Measurements from ENCODE around the gene RIC8B.

DNA sequence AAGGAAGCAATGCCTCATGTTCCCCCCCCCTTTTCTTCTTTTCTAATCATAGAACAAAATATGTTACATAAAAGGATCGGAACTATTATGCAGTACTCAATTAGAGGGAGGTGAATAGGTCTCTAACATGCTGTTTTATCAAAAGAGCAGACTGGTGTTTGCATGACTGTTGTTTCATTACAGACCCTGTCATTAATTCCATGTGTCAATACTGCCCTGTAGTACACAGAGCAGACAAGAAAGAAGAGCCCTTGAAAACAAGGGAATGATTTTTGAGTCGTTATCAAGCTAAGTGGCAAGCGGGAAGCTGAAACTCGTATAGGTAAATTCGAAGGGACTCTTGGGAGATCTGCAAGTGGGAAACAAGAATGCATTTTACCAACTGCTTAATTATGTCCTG is 104.3 kb downstream of the RIC8B start:
- TF ChIP-seq POLR2AphosphoS5 (IDR thresholded peaks at IDR 0.05) (no peak), POLR2A (IDR thresholded peaks at IDR 0.05) (no peak)

Data from sigmoid colon (tissue), 4 donors.